SK-N-SH (cell line): ENCODE measurements around the gene PUM1. TPM values are rescaled to one million over a fixed set of nuclear protein-coding genes. Genes with fewer than 3 reads are reported as not detected.

Experiments
- CTCF ChIA-PET: fragments of 300-600, 350-600 bp; formaldehyde crosslinking; extraction: SDS; loops from one replicate; lab custom pipeline; 2021; lab: Yijun Ruan, JAX
- POLR2A ChIA-PET: fragments of 350-600 bp; sonication (Branson Sonifier 250); formaldehyde crosslinking; extraction: SDS; loops from one replicate; lab custom pipeline; 2020; ENCODE audit warnings: antibody characterized with exemption, inconsistent platforms; lab: Yijun Ruan, JAX
- DNase-seq: peaks from one replicate; pipeline ENCODE4 v3.0.0; 2012
- H2AFZ ChIP-seq: fragments of 200-600 bp; sonication (generic); 2 replicates; pipeline ENCODE4 v1.8.1; 2016; ENCODE audit warnings: antibody characterized with exemption, mild to moderate bottlenecking, low read depth
- H3F3A ChIP-seq: fragments of 200-600 bp; sonication (generic); replicated peaks from 2 replicates; pipeline ENCODE3; 2016; ENCODE audit warnings: antibody characterized with exemption, mild to moderate bottlenecking; ENCODE audit not compliant: insufficient read depth
- H3K27ac ChIP-seq, 2 experiments: fragments of 200-500 bp in 1 of 2; fragments of 200-600 bp in 1 of 2; sonication (Bioruptor generic) in 1 of 2; sonication (generic), shearing (Covaris generic) in 1 of 2; 2 replicates each; pipeline versions ENCODE4 v1.5.1 to v1.6.1; 2014 to 2016; ENCODE audit warnings: low read depth in 2 of 2, inconsistent platforms in 1 of 2, low read length in 1 of 2, mild to moderate bottlenecking in 1 of 2, mixed read lengths in 1 of 2
- H3K27me3 ChIP-seq: fragments of 200-600 bp; sonication (generic), shearing (Covaris generic); 2 replicates; pipeline ENCODE4 v1.6.1; 2016; ENCODE audit warnings: mixed run types; ENCODE audit not compliant: insufficient read depth
- H3K36me3 ChIP-seq, 2 experiments: fragments of 200-500 bp in 1 of 2; fragments of 200-600 bp in 1 of 2; sonication (Bioruptor generic) in 1 of 2; sonication (generic) in 1 of 2; replicated peaks in 1 of 2; 2 replicates each; pipeline versions ENCODE3 to v1.5.1; 2014 to 2016; ENCODE audit warnings: low read length in 1 of 2, mild to moderate bottlenecking in 1 of 2; ENCODE audit not compliant: insufficient read depth in 2 of 2, control insufficient read depth in 1 of 2
- H3K4me1 ChIP-seq, 2 experiments: fragments of 200-500 bp in 1 of 2; fragments of 200-600 bp in 1 of 2; sonication (Bioruptor generic) in 1 of 2; sonication (generic), shearing (Covaris generic) in 1 of 2; 2 replicates each; pipeline versions ENCODE4 v1.5.1 to v1.6.1; 2014 to 2016; ENCODE audit warnings: low read depth in 1 of 2, low read length in 1 of 2, mixed run types in 1 of 2; ENCODE audit not compliant: insufficient read depth in 2 of 2, control insufficient read depth in 1 of 2
- H3K4me2 ChIP-seq: fragments of 200-600 bp; sonication (generic), shearing (Covaris generic); 2 replicates; pipeline ENCODE4 v1.6.1; 2017; ENCODE audit warnings: mixed run types
- H3K4me3 ChIP-seq, 2 experiments: fragments of 200-500 bp in 1 of 2; fragments of 200-600 bp in 1 of 2; sonication (Bioruptor generic) in 1 of 2; sonication (generic), shearing (Covaris generic) in 1 of 2; 2 replicates each; pipeline versions ENCODE4 v1.5.1 to v1.8.1; 2014 to 2016; ENCODE audit warnings: low read depth in 2 of 2, inconsistent platforms in 1 of 2, low read length in 1 of 2, mild to moderate bottlenecking in 1 of 2, mixed read lengths in 1 of 2, moderate library complexity in 1 of 2
- H3K79me2 ChIP-seq: fragments of 200-600 bp; sonication (generic); 2 replicates; pipeline ENCODE4 v1.8.1; 2017; ENCODE audit warnings: mild to moderate bottlenecking; ENCODE audit not compliant: insufficient read depth
- H3K9ac ChIP-seq: fragments of 200-600 bp; sonication (generic); 2 replicates; pipeline ENCODE4 v1.6.1; 2017; ENCODE audit warnings: mixed run types
- H3K9me2 ChIP-seq: fragments of 200-600 bp; sonication (generic); 2 replicates; pipeline ENCODE4 v1.6.1; 2017; ENCODE audit warnings: mixed run types
- H3K9me3 ChIP-seq: fragments of 200-600 bp; sonication (generic); 2 replicates; pipeline ENCODE4 v1.6.1; 2017; ENCODE audit warnings: mixed run types, mild to moderate bottlenecking, moderate library complexity
- H4K20me1 ChIP-seq: fragments of 200-600 bp; sonication (generic); 2 replicates; pipeline ENCODE4 v1.6.1; 2017; ENCODE audit warnings: mild to moderate bottlenecking, mixed run types; ENCODE audit not compliant: insufficient read depth
- ELF1 ChIP-seq: IDR thresholded peaks from 2 replicates; pipeline ENCODE4 v1.4.0; 2012
- EZH2phosphoT487 ChIP-seq: fragments of 200-600 bp; sonication (generic); IDR thresholded peaks from 2 replicates; pipeline ENCODE4 v1.6.1; 2017; ENCODE audit warnings: low read depth, mixed run types, mild to moderate bottlenecking, antibody characterized with exemption, moderate library complexity, borderline replicate concordance
- FOXM1 ChIP-seq: IDR thresholded peaks from 2 replicates; pipeline ENCODE4 v1.4.0; 2012; ENCODE audit warnings: low read depth, mild to moderate bottlenecking
- GABPA ChIP-seq: IDR thresholded peaks from 2 replicates; pipeline ENCODE4 v1.4.0; 2012; ENCODE audit warnings: low read depth, mild to moderate bottlenecking
- JUND ChIP-seq: IDR thresholded peaks from 2 replicates; pipeline ENCODE4 v1.4.0; 2012
- MXI1 ChIP-seq: IDR thresholded peaks from 2 replicates; pipeline ENCODE4 v1.6.1; 2012; ENCODE audit warnings: mild to moderate bottlenecking, low read depth, low read length, improper control_type of control experiment
- NRF1 ChIP-seq: IDR thresholded peaks from 2 replicates; pipeline ENCODE4 v1.6.1; 2012; ENCODE audit warnings: low read depth, mild to moderate bottlenecking, low read length
- RAD21 ChIP-seq: IDR thresholded peaks from 2 replicates; pipeline ENCODE4 v1.6.1; 2012; ENCODE audit warnings: mild to moderate bottlenecking, low read length
- RCOR1 ChIP-seq: fragments of 150-350 bp; IDR thresholded peaks from 2 replicates; pipeline ENCODE4 v1.6.1; 2017; ENCODE audit warnings: antibody characterized with exemption, low read length
- RFX5 ChIP-seq: IDR thresholded peaks from 2 replicates; pipeline ENCODE4 v1.6.1; 2012; ENCODE audit warnings: mild to moderate bottlenecking, improper control_type of control experiment, low read length
- SIN3A ChIP-seq: IDR thresholded peaks from 2 replicates; pipeline ENCODE4 v1.6.1; 2012; ENCODE audit warnings: low read depth, mild to moderate bottlenecking, low read length, moderate library complexity, borderline replicate concordance
- TEAD4 ChIP-seq: IDR thresholded peaks from 2 replicates; pipeline ENCODE4 v1.4.0; 2012; ENCODE audit warnings: mild to moderate bottlenecking, borderline replicate concordance; ENCODE audit not compliant: insufficient read depth
- USF1 ChIP-seq: IDR thresholded peaks from 2 replicates; pipeline ENCODE4 v1.4.0; 2012; ENCODE audit warnings: low read depth, borderline replicate concordance
- ZBTB33 ChIP-seq: IDR thresholded peaks from 2 replicates; pipeline ENCODE4 v1.4.0; 2012; ENCODE audit warnings: low read depth, borderline replicate concordance
- WGBS: methylation state at CpG from one replicate; pipeline ENCODE4 v1.1.6; 2017; ENCODE audit warnings: low lambda C conversion rate; 5-methylcytosine and 5-hydroxymethylcytosine counted together
- polyA plus RNA-seq, 3 experiments: library from polyadenylated mRNA; depleted of rRNA; stranded (reverse); fragments of >200 nt; gene quantifications; 2 replicates each; pipeline ENCODE4 v1.2.3, GENCODE V29; 2012
- TF ChIP-seq, protein P1 (sequence below): IDR thresholded peaks from 2 replicates; pipeline ENCODE4 v1.4.0; 2012; ENCODE audit warnings: low read depth
- TF ChIP-seq, protein P2 (sequence below): IDR thresholded peaks from 2 replicates; pipeline ENCODE4 v1.6.1; 2012; ENCODE audit warnings: mild to moderate bottlenecking, low read depth, low read length, moderate library complexity
- TF ChIP-seq, protein P3 (sequence below): IDR thresholded peaks from 2 replicates; pipeline ENCODE4; 2012

The PUM1 gene
- polyA plus RNA-seq, 1 of the 3 experiments (the other 2 are of a cell fraction) = 66.7 TPM

- CTCF ChIA-PET = interaction anchor here (0.7 to 47.0 kb wide), 6 partner anchors 15 to 208 kb away, joined by 3 to 1422 read pairs (median 30); no protein-coding TSS in a partner anchor
- Histone ChIP-seq H3K27ac (no peak overlapping the region), H3K9me2 (no peaks in the 10 kb centered on the region), H3K79me2 (no peaks in the 10 kb centered on the region), H3K4me1 (peaks cover 0 to 8% of the 10 kb centered on the region in 2 experiments; a peak in 1 of 4 replicates), H3K27me3 (no peaks in the 10 kb centered on the region), H3K9ac (no peak overlapping the region), H3F3A (peaks cover 24% of the 10 kb centered on the region), H3K4me2 (no peak overlapping the region), H3K36me3 (peaks cover 19 to 21% of the 10 kb centered on the region in 2 experiments), H4K20me1 (no peaks in the 10 kb centered on the region), H3K4me3 (no peak overlapping the region), H3K9me3 (no peaks in the 10 kb centered on the region), H2AFZ (0 out of 2 replicates have a peak overlapping the region, but pooled peaks have one; percentile 2)
- WGBS = 81% methylated on average over 3 of the region's 3 CpGs
- no peak for DNase-seq
- no peak for TF ChIP-seq ELF1
- TF ChIP-seq TEAD4 = no peak
- TF ChIP-seq FOXM1 = no peak
- no peak for TF ChIP-seq USF1
- TF ChIP-seq, protein P1, sequence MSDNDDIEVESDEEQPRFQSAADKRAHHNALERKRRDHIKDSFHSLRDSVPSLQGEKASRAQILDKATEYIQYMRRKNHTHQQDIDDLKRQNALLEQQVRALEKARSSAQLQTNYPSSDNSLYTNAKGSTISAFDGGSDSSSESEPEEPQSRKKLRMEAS = no peak
- POLR2A ChIA-PET = no interaction called here
Observed at GRCh38 chr1:30927448-30927847, 138.1 kb downstream of the PUM1 start.

DNA sequence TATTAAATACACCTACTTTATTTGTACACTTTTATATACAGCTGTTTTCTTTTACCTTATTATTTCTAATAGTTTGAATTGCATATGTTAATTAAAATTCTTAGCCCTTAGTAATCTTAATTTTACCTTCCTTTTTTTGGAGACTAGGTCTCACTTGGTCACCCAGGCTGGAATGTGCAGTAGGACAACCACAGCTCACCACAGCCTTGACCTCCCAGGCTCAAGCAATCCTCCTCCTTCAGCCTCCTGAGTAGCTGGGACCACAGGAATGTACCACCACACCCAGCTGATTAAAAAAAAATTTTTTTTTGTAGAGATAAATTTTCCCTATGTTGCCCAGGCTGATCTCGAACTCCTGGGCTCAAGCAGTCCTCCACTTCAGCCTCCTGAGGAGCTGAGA, 141.9 kb downstream of the PUM1 start:
- no peaks in the 10 kb centered on the region for H4K20me1 ChIP-seq
- peaks cover 6 to 10% of the 10 kb centered on the region in 2 experiments; a peak in 2 of 4 replicates for H3K4me1 ChIP-seq
- H3K9me3 ChIP-seq = no peaks in the 10 kb centered on the region
- H2AFZ ChIP-seq = no peak overlapping the region
- no peaks in the 10 kb centered on the region for H3F3A ChIP-seq
- ChIA-PET CTCF (interaction anchor here (0.7 to 47.0 kb wide), 8 partner anchors 9 to 204 kb away, joined by 3 to 1422 read pairs (median 8); no protein-coding TSS in a partner anchor), POLR2A (no interaction called here)
- DNase-seq = no peak
- no peak overlapping the region for H3K27ac ChIP-seq
- H3K79me2 ChIP-seq = no peaks in the 10 kb centered on the region
- no peak overlapping the region for H3K4me3 ChIP-seq
- H3K4me2 ChIP-seq = no peak overlapping the region
- no peak overlapping the region for H3K9ac ChIP-seq
- no peaks in the 10 kb centered on the region for H3K27me3 ChIP-seq
- no peaks in the 10 kb centered on the region for H3K36me3 ChIP-seq
- 85% methylated on average over 1 of the region's 1 CpG for WGBS
- no peaks in the 10 kb centered on the region for H3K9me2 ChIP-seq
- TF ChIP-seq RCOR1 (no peak), USF1 (no peak), JUND (no peak), FOXM1 (no peak), GABPA (no peak), EZH2phosphoT487 (no peak), TEAD4 (no peak), RFX5 (no peak), MXI1 (no peak), NRF1 (no peak), SIN3A (no peak), ZBTB33 (no peak), ELF1 (no peak), RAD21 (no peak)
- TF ChIP-seq, protein P2, sequence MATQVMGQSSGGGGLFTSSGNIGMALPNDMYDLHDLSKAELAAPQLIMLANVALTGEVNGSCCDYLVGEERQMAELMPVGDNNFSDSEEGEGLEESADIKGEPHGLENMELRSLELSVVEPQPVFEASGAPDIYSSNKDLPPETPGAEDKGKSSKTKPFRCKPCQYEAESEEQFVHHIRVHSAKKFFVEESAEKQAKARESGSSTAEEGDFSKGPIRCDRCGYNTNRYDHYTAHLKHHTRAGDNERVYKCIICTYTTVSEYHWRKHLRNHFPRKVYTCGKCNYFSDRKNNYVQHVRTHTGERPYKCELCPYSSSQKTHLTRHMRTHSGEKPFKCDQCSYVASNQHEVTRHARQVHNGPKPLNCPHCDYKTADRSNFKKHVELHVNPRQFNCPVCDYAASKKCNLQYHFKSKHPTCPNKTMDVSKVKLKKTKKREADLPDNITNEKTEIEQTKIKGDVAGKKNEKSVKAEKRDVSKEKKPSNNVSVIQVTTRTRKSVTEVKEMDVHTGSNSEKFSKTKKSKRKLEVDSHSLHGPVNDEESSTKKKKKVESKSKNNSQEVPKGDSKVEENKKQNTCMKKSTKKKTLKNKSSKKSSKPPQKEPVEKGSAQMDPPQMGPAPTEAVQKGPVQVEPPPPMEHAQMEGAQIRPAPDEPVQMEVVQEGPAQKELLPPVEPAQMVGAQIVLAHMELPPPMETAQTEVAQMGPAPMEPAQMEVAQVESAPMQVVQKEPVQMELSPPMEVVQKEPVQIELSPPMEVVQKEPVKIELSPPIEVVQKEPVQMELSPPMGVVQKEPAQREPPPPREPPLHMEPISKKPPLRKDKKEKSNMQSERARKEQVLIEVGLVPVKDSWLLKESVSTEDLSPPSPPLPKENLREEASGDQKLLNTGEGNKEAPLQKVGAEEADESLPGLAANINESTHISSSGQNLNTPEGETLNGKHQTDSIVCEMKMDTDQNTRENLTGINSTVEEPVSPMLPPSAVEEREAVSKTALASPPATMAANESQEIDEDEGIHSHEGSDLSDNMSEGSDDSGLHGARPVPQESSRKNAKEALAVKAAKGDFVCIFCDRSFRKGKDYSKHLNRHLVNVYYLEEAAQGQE = no peak
- TF ChIP-seq, protein P1 = no peak
- TF ChIP-seq, protein P3, sequence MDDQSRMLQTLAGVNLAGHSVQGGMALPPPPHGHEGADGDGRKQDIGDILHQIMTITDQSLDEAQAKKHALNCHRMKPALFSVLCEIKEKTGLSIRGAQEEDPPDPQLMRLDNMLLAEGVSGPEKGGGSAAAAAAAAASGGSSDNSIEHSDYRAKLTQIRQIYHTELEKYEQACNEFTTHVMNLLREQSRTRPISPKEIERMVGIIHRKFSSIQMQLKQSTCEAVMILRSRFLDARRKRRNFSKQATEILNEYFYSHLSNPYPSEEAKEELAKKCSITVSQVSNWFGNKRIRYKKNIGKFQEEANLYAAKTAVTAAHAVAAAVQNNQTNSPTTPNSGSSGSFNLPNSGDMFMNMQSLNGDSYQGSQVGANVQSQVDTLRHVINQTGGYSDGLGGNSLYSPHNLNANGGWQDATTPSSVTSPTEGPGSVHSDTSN = no peak
